ENCODE results near the gene EGFR. TPM values are rescaled to one million over a fixed set of nuclear protein-coding genes. Genes with fewer than 3 reads are reported as not detected.

Gene EGFR
- total RNA-seq, 1 experiment from 2014 or later = 50.0 TPM

GRCh38 chr7:55199418-55199817 lies 180.6 kb downstream of the EGFR start:
- intact Hi-C loops (cut with micrococcal nuclease) = no loop called here
- TF ChIP-seq EZH2 (IDR thresholded peaks at IDR 0.05; ENCODE audit: low read length, unreplicated experiment) (no peak), EZH2phosphoT487 (IDR thresholded peaks at IDR 0.05; ENCODE audit: borderline replicate concordance, low read length) (no peak), CTCF (conservative IDR thresholded peaks at IDR 0.05; ENCODE audit: low read depth, low read length) (no peak)
- ATAC-seq (no peak), DNase-seq (no peak)
- no peak overlapping the region for H3K4me3 ChIP-seq (ENCODE audit: low read length)
- no peaks in the 10 kb centered on the region for H3F3A ChIP-seq (ENCODE audit: low read length, unreplicated experiment)
- H3K9me3 ChIP-seq (ENCODE audit: low read length) = no peaks in the 10 kb centered on the region
- no peaks in the 10 kb centered on the region for H3K27me3 ChIP-seq (ENCODE audit: low read length)
- CTCF ChIA-PET = no interaction called here
- H3K27ac ChIP-seq (ENCODE audit: low read length) = no peak overlapping the region
- H3K79me2 ChIP-seq (ENCODE audit: low read length) = no peaks in the 10 kb centered on the region; the same call in 1 of the 2 replicates
- no peak overlapping the region for H3K4me2 ChIP-seq (ENCODE audit: low read length)
- H3K36me3 ChIP-seq (ENCODE audit: low read depth, low read length) = peaks cover 57% of the 10 kb centered on the region
- H4K20me1 ChIP-seq (ENCODE audit: low read length) = no peaks in the 10 kb centered on the region
- no peaks in the 10 kb centered on the region for H3K9me2 ChIP-seq (replicated peaks; ENCODE audit: low read length)
- H2AFZ ChIP-seq (ENCODE audit: low read length) = no peak overlapping the region
- POLR2A ChIA-PET (ENCODE audit: unreplicated experiment) = no interaction called here
- H3K4me1 ChIP-seq (ENCODE audit: insufficient read depth, low read length) = no peaks in the 10 kb centered on the region
- no TSS peak for BruUV-seq (replicated peaks)
- no peak overlapping the region for H3K9ac ChIP-seq (ENCODE audit: low read length)

GRCh38 chr7:55200441-55200840 lies 181.6 kb downstream of the EGFR start:
- TF ChIP-seq CTCF (conservative IDR thresholded peaks at IDR 0.05; ENCODE audit: low read depth, low read length) (no peak), EZH2phosphoT487 (IDR thresholded peaks at IDR 0.05; ENCODE audit: borderline replicate concordance, low read length) (no peak), EZH2 (IDR thresholded peaks at IDR 0.05; ENCODE audit: low read length, unreplicated experiment) (no peak)
- Histone ChIP-seq H2AFZ (ENCODE audit: low read length) (no peak overlapping the region), H4K20me1 (ENCODE audit: low read length) (no peaks in the 10 kb centered on the region), H3K79me2 (ENCODE audit: low read length) (no peaks in the 10 kb centered on the region; the same call in 1 of the 2 replicates), H3K9ac (ENCODE audit: low read length) (no peak overlapping the region), H3K4me1 (ENCODE audit: insufficient read depth, low read length) (no peaks in the 10 kb centered on the region), H3K27ac (ENCODE audit: low read length) (no peak overlapping the region), H3K4me3 (ENCODE audit: low read length) (no peak overlapping the region), H3K4me2 (ENCODE audit: low read length) (no peak overlapping the region), H3K36me3 (ENCODE audit: low read depth, low read length) (peaks cover 62% of the 10 kb centered on the region), H3K9me2 (replicated peaks; ENCODE audit: low read length) (no peaks in the 10 kb centered on the region), H3F3A (ENCODE audit: low read length, unreplicated experiment) (no peaks in the 10 kb centered on the region), H3K27me3 (ENCODE audit: low read length) (no peaks in the 10 kb centered on the region), H3K9me3 (ENCODE audit: low read length) (no peaks in the 10 kb centered on the region)
- DNase-seq (no peak), ATAC-seq (no peak)
- BruUV-seq (replicated peaks) = no TSS peak
- intact Hi-C loops (cut with micrococcal nuclease) = no loop called here
- POLR2A ChIA-PET (ENCODE audit: unreplicated experiment) = no interaction called here
- CTCF ChIA-PET = no interaction called here

GRCh38 chr7:55202150-55202913 lies 183.5 kb downstream of the EGFR start:
- Histone ChIP-seq H3K4me1 (ENCODE audit: insufficient read depth, low read length) (no peaks in the 10 kb centered on the region), H3K9me3 (ENCODE audit: low read length) (no peaks in the 10 kb centered on the region), H3F3A (ENCODE audit: low read length, unreplicated experiment) (no peaks in the 10 kb centered on the region), H3K4me2 (ENCODE audit: low read length) (no peak overlapping the region), H3K4me3 (ENCODE audit: low read length) (no peak overlapping the region), H3K79me2 (ENCODE audit: low read length) (no peaks in the 10 kb centered on the region), H3K27me3 (ENCODE audit: low read length) (no peaks in the 10 kb centered on the region), H4K20me1 (ENCODE audit: low read length) (no peaks in the 10 kb centered on the region), H3K36me3 (ENCODE audit: low read depth, low read length) (peaks cover 81% of the 10 kb centered on the region), H3K9ac (ENCODE audit: low read length) (no peak overlapping the region), H2AFZ (ENCODE audit: low read length) (no peak overlapping the region), H3K9me2 (replicated peaks; ENCODE audit: low read length) (no peaks in the 10 kb centered on the region), H3K27ac (ENCODE audit: low read length) (no peak overlapping the region)
- TF ChIP-seq EZH2 (IDR thresholded peaks at IDR 0.05; ENCODE audit: low read length, unreplicated experiment) (no peak), EZH2phosphoT487 (IDR thresholded peaks at IDR 0.05; ENCODE audit: borderline replicate concordance, low read length) (no peak), CTCF (conservative IDR thresholded peaks at IDR 0.05; ENCODE audit: low read depth, low read length) (no peak)
- BruUV-seq (replicated peaks) = no TSS peak
- CTCF ChIA-PET = no interaction called here
- intact Hi-C loops (cut with micrococcal nuclease) = no loop called here
- no peak for DNase-seq
- no peak for ATAC-seq
- POLR2A ChIA-PET (ENCODE audit: unreplicated experiment) = no interaction called here
